HG03520 (cell line): ENCODE results near the gene IRAK1.

ENCODE experiments used
- ATAC-seq: cut with Tn5 transposase; IDR thresholded peaks from one replicate; pipeline ENCODE4 v1.9.1; 2021; ENCODE audit warnings: mild to moderate bottlenecking, moderate library complexity; ENCODE audit not compliant: unreplicated experiment

IRAK1 gene

DNA sequence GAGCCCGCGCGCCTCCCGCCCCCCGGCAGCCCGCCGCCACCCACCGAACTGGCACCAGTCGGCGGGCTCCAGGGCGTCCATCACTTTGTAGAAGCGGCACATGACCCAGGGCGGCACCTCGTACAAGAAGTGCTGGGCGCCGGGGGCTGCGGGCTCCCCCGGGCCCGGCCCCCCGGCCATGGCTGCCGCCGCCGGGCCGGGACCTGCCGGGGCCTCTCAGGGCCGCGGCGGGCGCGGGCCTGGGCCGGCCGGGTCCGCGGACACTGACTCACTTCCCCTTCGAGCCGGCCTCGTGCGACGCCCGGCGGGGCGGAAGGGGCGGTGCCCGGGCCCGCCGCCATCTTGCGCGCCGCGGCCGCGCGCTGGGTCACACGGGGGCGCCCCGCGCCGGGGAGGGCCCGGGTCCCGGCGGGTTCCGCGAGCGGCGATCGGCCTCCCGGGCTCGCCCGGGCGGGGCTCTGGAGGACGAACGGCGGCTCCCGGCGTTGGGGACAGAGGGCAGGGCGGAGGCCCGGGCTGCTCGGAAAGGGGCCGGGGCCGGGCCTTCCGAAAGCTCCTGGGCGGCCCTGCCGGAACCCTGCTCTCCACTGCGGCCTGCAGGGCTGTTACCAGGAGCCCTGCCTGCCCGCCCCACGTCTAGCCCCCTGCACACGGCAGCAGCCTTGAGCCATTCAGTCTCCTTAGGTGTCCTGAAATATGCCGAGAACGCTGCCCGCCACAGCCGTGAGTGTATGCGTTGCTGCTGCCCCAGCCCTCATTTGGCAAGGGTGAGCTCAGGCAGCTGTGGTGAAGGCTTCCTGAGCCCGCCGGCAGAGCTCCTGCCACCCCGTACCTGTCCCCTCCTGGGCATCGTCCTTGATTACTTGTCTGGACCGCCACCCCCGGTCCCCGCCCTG is at the start of gene IRAK1:
Gene IRAK1, minus strand, starts transcription at position 270 of the 896 bp plus-strand sequence. Its CDS starts 90 bp downstream, at position 180.
- ATAC-seq: peak; percentile 49

DNA sequence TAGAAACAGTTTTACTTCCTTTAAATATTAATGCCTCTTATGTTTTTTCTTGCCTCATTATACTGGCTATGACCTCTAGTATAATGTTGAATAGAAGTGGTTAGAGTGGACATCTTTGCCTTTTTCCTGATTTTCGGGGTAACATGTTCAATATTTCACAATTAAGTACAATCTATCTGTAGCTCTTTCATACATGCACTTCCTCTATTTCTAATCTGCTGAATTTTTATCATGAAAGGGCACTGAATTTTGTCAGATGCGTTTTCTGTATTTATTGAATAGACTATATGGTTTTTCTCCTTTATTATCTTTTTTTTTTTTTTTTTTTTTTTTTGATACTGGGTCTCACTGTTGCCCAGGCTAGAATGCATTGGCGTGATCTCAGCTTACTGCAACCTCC is 48.9 kb upstream of the IRAK1 start:
- ATAC-seq: no peak

DNA sequence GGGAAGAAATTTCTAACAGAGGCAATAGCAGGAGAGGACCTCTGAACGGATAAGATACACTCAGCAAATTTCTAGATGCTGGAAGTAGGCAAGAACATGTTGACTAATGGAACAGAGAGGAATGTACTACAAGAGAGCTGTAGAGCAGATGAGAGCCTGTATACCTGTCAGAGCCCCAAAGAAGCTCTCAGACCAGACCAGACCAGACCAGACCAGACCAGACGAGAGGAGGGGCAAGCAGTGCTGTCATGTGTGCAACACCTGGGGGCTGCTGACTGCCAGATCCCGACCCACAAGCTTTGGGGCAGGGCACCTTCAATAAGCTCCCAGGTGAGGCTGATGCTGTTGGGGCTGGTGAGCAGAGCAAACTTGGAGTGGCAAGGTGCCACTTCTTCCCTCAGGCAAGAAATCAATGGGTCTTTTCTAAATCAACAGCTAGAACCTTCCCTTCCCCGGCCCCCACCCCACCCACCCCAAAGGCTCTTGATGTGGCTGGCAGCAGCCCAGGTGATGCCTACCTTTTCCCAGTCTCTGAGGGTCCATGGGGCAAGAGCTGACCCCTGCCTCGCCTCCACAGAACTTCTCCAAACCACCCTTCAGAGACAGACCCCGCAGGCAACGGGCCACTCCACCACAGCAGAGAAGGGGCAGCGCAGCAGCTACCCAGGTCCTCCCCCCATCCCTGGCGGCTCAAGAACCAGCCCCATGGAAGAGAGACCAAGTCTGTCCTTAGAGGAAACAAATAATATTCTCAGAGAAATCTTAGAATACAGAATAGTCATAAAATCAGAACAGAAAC is 45.1 kb upstream of the IRAK1 start:
- no peak for ATAC-seq

GRCh38 chrX:154063234-154063633 is 43.5 kb upstream of the IRAK1 start:
- no peak for ATAC-seq

- no peak for ATAC-seq
Observed at GRCh38 chrX:154061801-154062200, 42.1 kb upstream of the IRAK1 start.

DNA sequence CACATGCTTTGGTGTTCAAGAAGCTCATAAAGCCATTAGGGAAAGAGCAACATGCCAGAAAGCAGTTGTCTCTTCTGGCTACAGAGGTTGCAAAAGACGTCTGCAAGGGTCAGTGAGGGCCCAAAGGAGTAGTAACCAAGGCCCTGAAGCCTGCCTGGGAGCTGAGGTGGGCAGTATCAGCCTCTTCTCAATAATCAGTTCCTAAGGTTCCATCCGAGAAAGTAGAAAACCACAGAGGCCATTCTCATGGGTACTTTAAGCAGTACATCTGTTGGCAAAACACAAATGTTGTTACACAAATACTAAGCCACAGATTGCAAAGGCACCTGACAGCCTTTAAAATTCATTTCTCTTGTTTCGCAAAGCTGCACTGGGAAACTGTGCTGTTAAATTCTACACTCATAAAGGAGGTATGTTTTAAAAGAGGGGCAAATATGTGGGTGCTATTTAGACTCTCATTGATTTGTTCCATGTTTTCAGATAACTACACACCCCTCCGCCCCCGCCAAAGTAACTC is 40.1 kb upstream of the IRAK1 start:
- ATAC-seq: no peak

DNA sequence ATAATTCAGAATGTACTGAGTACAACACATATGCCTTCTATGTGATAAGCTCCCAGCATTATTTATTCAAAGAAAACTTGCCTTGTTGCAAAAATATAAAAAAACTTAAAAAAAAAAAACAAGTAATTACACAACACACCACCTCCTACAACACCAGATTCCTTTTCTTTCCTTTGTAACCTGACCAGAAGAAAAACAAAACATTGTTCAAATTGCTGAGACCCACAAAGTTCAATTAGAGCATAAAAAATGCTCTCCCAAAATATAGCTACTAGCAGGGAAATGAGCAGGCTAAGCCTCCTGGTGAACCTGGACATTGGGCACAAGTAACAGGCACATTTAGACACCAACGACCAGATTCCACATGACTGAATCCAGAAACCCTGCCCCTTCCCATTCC is 39.5 kb upstream of the IRAK1 start:
- ATAC-seq: no peak

GRCh38 chrX:154058214-154058997 is 38.7 kb upstream of the IRAK1 start:
- ATAC-seq: no peak

- ATAC-seq: no peak
Observed at GRCh38 chrX:154057791-154058190, 38.1 kb upstream of the IRAK1 start.

GRCh38 chrX:154056770-154057241 is 37.1 kb upstream of the IRAK1 start:
- ATAC-seq: no peak

- ATAC-seq: no peak
Observed at GRCh38 chrX:154051201-154051810, 31.6 kb upstream of the IRAK1 start.

DNA sequence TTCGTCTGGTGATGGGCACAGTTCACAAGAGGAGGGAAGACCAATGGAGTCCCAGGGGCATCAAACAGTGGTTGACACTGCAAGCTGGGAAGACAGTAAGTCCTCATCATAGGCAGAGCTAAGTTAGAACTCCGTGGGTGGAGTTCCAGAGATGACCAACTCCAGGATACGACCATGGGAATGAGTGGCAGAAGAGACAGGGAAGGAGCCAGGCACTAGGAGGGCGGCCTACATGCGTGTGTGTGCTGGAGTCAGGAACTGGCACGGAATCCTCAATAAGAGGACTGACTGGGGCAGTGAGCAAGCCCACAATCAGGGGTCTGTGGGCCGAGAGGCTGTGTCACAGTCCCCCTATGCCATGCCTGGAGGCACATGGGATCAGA is 30.4 kb upstream of the IRAK1 start:
- ATAC-seq: no peak

DNA sequence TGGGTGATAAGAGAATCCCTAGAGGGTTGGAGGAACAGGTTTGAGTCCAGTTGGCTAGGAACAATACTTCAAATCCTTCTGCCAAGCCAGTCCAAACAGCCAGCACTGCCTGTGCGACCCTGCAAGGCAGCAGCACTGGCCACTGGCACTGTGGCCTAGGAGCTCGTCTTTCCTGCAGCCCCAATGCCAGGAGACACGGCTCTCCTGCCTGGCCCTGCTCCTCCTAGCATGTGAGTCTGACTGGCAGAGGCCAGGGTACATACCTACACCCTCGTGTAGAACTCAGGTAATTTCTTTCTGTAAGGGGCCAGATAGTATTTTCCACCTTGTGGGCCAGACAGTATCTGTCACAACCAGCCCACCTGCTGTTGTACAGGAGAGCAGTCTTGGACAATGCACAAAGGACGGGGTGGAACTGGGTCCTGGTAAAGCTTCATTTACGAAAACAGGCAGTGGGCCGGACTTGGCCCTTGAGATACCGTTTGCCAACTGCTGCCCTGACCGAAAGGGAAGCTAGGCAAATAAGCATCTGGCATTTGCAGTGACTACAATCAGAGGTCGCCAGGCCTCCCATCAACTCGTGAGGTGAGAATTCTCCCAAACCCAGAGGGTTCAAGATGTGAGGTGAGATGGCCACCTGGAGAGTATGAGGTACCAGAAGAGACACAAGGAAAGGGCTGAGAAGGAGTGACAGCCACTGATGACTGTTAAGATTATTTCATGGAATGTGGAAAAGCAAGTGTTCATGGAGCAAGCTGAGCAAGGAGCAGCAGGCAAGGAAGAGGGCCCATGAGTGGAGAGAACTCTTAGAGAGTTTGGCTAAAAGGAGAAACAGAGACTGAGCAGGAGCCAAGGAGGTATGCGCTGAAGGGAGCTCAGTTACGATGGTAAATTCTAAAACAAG is 29.8 kb upstream of the IRAK1 start:
- no peak for ATAC-seq

DNA sequence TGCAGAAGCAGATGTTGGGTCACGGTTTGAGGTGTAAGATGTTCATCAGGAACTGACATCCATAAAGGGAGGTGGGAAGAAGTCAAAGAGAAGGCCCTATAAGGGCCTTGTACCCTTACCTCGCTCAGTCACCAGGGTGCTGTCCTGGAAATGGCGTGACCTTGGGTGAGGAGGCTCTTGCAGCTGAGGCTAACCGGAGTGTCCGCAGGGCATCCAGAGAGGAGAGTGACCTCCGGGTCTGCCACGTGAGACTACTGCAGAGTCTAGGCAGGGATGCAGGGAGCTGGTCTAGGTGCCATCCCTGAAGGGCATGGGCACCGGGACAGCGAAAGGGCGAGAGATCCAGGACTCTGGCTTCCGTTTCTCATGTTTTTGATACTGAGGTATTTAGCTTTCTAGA is 28.7 kb upstream of the IRAK1 start:
- ATAC-seq: no peak

GRCh38 chrX:154046940-154047610 is 27.4 kb upstream of the IRAK1 start:
- no peak for ATAC-seq

GRCh38 chrX:154046031-154046781 is 26.5 kb upstream of the IRAK1 start:
- ATAC-seq: no peak

DNA sequence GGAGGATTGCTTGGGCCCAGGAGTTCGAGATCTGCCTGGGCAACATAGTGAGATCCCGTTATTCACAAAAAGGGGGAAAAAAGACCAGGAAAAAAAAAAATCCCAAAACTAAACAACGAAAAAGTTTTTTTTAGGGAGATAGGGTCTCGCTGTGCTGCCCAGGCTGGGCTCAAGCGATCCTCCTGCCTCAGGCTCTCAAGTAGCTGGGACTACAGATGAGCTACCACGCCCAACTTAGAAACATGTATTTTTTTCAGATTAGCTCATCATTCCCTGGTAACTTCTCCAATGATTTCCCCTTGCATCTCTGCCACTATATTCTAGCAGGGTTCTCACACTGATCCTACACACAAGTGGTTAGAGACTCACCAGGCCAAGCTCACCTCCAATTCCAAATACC is 24.4 kb upstream of the IRAK1 start:
- no peak for ATAC-seq
